Stimulated activated CD8-positive, alpha-beta memory T cell treated with anti-CD3 and anti-CD28 coated beads, Interleukin-12 subunit alpha, Interleukin-12 subunit beta, amount 100 ng/mL, for 24 hours (primary cell): Measurements from ENCODE around the gene HCFC1.

Experiments
- DNase-seq: peaks from one replicate; pipeline ENCODE4 v3.0.0-alpha.2; 2020; ENCODE audit errors: extremely low read depth

The HCFC1 gene

GRCh38 chrX:153971450-153972367 lies at the start of gene HCFC1:
HCFC1 (minus strand) TSS chrX:153971818; CDS start chrX:153970840, 978 bp downstream.
- peak; percentile 70 for DNase-seq

- no peak for DNase-seq
Observed at GRCh38 chrX:154021131-154021611, 49.6 kb upstream of the HCFC1 start.

GRCh38 chrX:154020536-154021115 lies 49.0 kb upstream of the HCFC1 start:
- no peak for DNase-seq

GRCh38 chrX:154019633-154020528 lies 48.3 kb upstream of the HCFC1 start, which contains the start of gene IRAK1:
IRAK1 (minus strand) TSS chrX:154019902; CDS start chrX:154019812, 90 bp downstream.
- no peak for DNase-seq

GRCh38 chrX:154019061-154019621 lies 47.5 kb upstream of the HCFC1 start:
- DNase-seq, result no peak

- no peak for DNase-seq
Observed at GRCh38 chrX:154018518-154019060, 47.0 kb upstream of the HCFC1 start.

GRCh38 chrX:154017766-154018517 lies 46.3 kb upstream of the HCFC1 start:
- no peak for DNase-seq

GRCh38 chrX:154016366-154017076 lies 44.9 kb upstream of the HCFC1 start:
- no peak for DNase-seq

GRCh38 chrX:154015581-154016264 lies 44.1 kb upstream of the HCFC1 start:
- DNase-seq, result no peak

GRCh38 chrX:154014429-154015380 lies 43.1 kb upstream of the HCFC1 start:
- DNase-seq, result no peak

- no peak for DNase-seq
Observed at GRCh38 chrX:154013614-154014360, 42.2 kb upstream of the HCFC1 start.

- no peak for DNase-seq
Observed at GRCh38 chrX:154013001-154013421, 41.4 kb upstream of the HCFC1 start.

- no peak for DNase-seq
Observed at GRCh38 chrX:154012336-154012991, 40.8 kb upstream of the HCFC1 start.

- DNase-seq, result no peak
Observed at GRCh38 chrX:154011376-154012335, 40.0 kb upstream of the HCFC1 start.

- no peak for DNase-seq
Observed at GRCh38 chrX:154010330-154011087, 38.9 kb upstream of the HCFC1 start.
